ENCODE data around the gene NELFA.
A peak's percentile ranks its signal among the peaks of the same experiment; 100 is the strongest.

NELFA gene

GRCh38 chr4:1964443-1964842 lies 44.3 kb downstream of the NELFA start:
- Histone ChIP-seq H3K36me3 (ENCODE audit: low read depth) (peaks cover 90% of the 10 kb centered on the region), H3K27me3 (ENCODE audit: insufficient read depth, poor library complexity, severe bottlenecking) (no peaks in the 10 kb centered on the region), H3K4me1 (ENCODE audit: insufficient read depth, poor library complexity, severe bottlenecking) (no peaks in the 10 kb centered on the region), H3K4me3 (ENCODE audit: severe bottlenecking) (no peak overlapping the region), H3K27ac (ENCODE audit: poor library complexity, severe bottlenecking) (no peak overlapping the region), H3K9me3 (ENCODE audit: severe bottlenecking) (no peaks in the 10 kb centered on the region)
- DNase-seq (ENCODE audit: low spot score) (no peak), ATAC-seq (ENCODE audit: low read depth) (no peak)
- TF ChIP-seq CTCF (IDR thresholded peaks at IDR 0.05; ENCODE audit: poor library complexity, severe bottlenecking): no peak

- peaks cover 90% of the 10 kb centered on the region for H3K36me3 ChIP-seq (ENCODE audit: low read depth)
- ATAC-seq (ENCODE audit: low read depth): no peak
- no peak for TF ChIP-seq CTCF (IDR thresholded peaks at IDR 0.05; ENCODE audit: poor library complexity, severe bottlenecking)
Measured at GRCh38 chr4:1962980-1963379, 45.8 kb downstream of the NELFA start.

GRCh38 chr4:1961563-1961962 lies 47.2 kb downstream of the NELFA start:
- no peaks in the 10 kb centered on the region for H3K4me1 ChIP-seq (ENCODE audit: insufficient read depth, poor library complexity, severe bottlenecking)
- no peak overlapping the region for H3K27ac ChIP-seq (ENCODE audit: poor library complexity, severe bottlenecking)
- no peak for ATAC-seq (ENCODE audit: low read depth)
- no peak for TF ChIP-seq CTCF (IDR thresholded peaks at IDR 0.05; ENCODE audit: poor library complexity, severe bottlenecking)
- no peaks in the 10 kb centered on the region for H3K27me3 ChIP-seq (ENCODE audit: insufficient read depth, poor library complexity, severe bottlenecking)
- no peaks in the 10 kb centered on the region for H3K9me3 ChIP-seq (ENCODE audit: severe bottlenecking)
- H3K4me3 ChIP-seq (ENCODE audit: severe bottlenecking): no peak overlapping the region
- no peak for DNase-seq (ENCODE audit: low spot score)
- H3K36me3 ChIP-seq (ENCODE audit: low read depth): peaks cover 90% of the 10 kb centered on the region

More at GRCh38 chr4:1962980-1963379, 45.8 kb downstream of the NELFA start:
- Histone ChIP-seq H3K9me3 (ENCODE audit: severe bottlenecking) (no peaks in the 10 kb centered on the region), H3K27me3 (ENCODE audit: insufficient read depth, poor library complexity, severe bottlenecking) (no peaks in the 10 kb centered on the region), H3K4me3 (ENCODE audit: severe bottlenecking) (no peak overlapping the region), H3K27ac (ENCODE audit: poor library complexity, severe bottlenecking) (no peak overlapping the region), H3K4me1 (ENCODE audit: insufficient read depth, poor library complexity, severe bottlenecking) (no peaks in the 10 kb centered on the region)
- DNase-seq (ENCODE audit: low spot score): no peak

- H3K27ac ChIP-seq (ENCODE audit: poor library complexity, severe bottlenecking): no peak overlapping the region
- TF ChIP-seq CTCF (IDR thresholded peaks at IDR 0.05; ENCODE audit: poor library complexity, severe bottlenecking): no peak
- no peak overlapping the region for H3K4me3 ChIP-seq (ENCODE audit: severe bottlenecking)
- no peak for DNase-seq (ENCODE audit: low spot score)
- no peaks in the 10 kb centered on the region for H3K4me1 ChIP-seq (ENCODE audit: insufficient read depth, poor library complexity, severe bottlenecking)
- H3K9me3 ChIP-seq (ENCODE audit: severe bottlenecking): no peaks in the 10 kb centered on the region
- H3K36me3 ChIP-seq (ENCODE audit: low read depth): peaks cover 93% of the 10 kb centered on the region
- ATAC-seq (ENCODE audit: low read depth): no peak
- no peaks in the 10 kb centered on the region for H3K27me3 ChIP-seq (ENCODE audit: insufficient read depth, poor library complexity, severe bottlenecking)
Measured at GRCh38 chr4:1961038-1961437, 47.7 kb downstream of the NELFA start.

GRCh38 chr4:1960170-1960825 lies 48.5 kb downstream of the NELFA start:
- peak; percentile 27; the same call in 1 of the 3 replicates for ATAC-seq (ENCODE audit: low read depth)
- H3K36me3 ChIP-seq (ENCODE audit: low read depth): peaks cover 93% of the 10 kb centered on the region

More at GRCh38 chr4:1960170-1960825, 48.5 kb downstream of the NELFA start:
- no peaks in the 10 kb centered on the region for H3K4me1 ChIP-seq (ENCODE audit: insufficient read depth, poor library complexity, severe bottlenecking)
- no peak overlapping the region for H3K4me3 ChIP-seq (ENCODE audit: severe bottlenecking)
- no peaks in the 10 kb centered on the region for H3K9me3 ChIP-seq (ENCODE audit: severe bottlenecking)
- no peak for DNase-seq (ENCODE audit: low spot score)
- no peak overlapping the region for H3K27ac ChIP-seq (ENCODE audit: poor library complexity, severe bottlenecking)
- no peak for TF ChIP-seq CTCF (IDR thresholded peaks at IDR 0.05; ENCODE audit: poor library complexity, severe bottlenecking)
- no peaks in the 10 kb centered on the region for H3K27me3 ChIP-seq (ENCODE audit: insufficient read depth, poor library complexity, severe bottlenecking)
